Right atrium auricular region (tissue), 2 donors: ENCODE results near the gene LRRN3. TPM values are rescaled to one million over a fixed set of nuclear protein-coding genes. Genes with fewer than 3 reads are reported as not detected.

ENCODE experiments used
- DNase-seq: peaks from one replicate; pipeline ENCODE4 v3.0.0-alpha.2; 2019; ENCODE audit warnings: low spot score
- H3K27ac ChIP-seq, 2 donors: fragments of 200-600 bp; sonication (generic); 1 replicate in 1 of 2; 2 replicates in 1 of 2; pipeline ENCODE4 v1.5.1; 2016 to 2019
- H3K27me3 ChIP-seq, 2 donors: fragments of 200-600 bp; sonication (generic); one replicate each; pipeline versions ENCODE4 v1.5.1 to v1.6.0; 2017 to 2019
- H3K36me3 ChIP-seq: fragments of 200-600 bp; sonication (generic); one replicate; pipeline ENCODE4 v1.5.1; 2016
- H3K4me1 ChIP-seq, 2 donors: fragments of 200-600 bp; sonication (generic); one replicate each; pipeline versions ENCODE4 v1.5.1 to v1.6.0; 2017 to 2019
- H3K4me3 ChIP-seq, 2 donors: fragments of 200-600 bp; sonication (generic); 1 replicate in 1 of 2; 2 replicates in 1 of 2; pipeline ENCODE4 v1.5.1; 2017 to 2019; ENCODE audit warnings: mild to moderate bottlenecking in 1 of 2, moderate library complexity in 1 of 2
- H3K9me3 ChIP-seq, 2 donors: fragments of 200-600 bp; sonication (generic); one replicate each; pipeline ENCODE4 v1.5.1; 2019
- CTCF ChIP-seq, 2 donors: fragments of 200-600 bp; sonication (generic); IDR thresholded peaks; one replicate each; pipeline ENCODE4 v1.5.1; 2019; ENCODE audit warnings: antibody characterized with exemption in 2 of 2
- total RNA-seq, 2 donors: library from RNA; depleted of rRNA; stranded (reverse); fragments of >200 nt; gene quantifications; one replicate each; pipeline ENCODE4 v1.1.0, GENCODE V29; 2016

The LRRN3 gene
- total RNA-seq, 2 donors from 2014 or later, result 6.6 to 66.7 TPM

- H3K4me1 ChIP-seq, result peaks cover 0 to 19% of the 10 kb centered on the region in 2 donors
- no peaks in the 10 kb centered on the region for H3K36me3 ChIP-seq
- no peaks in the 10 kb centered on the region for H3K27me3 ChIP-seq
- no peak for DNase-seq
- no peak for TF ChIP-seq CTCF (IDR thresholded peaks at IDR 0.05)
- no peak overlapping the region for H3K4me3 ChIP-seq
- no peaks in the 10 kb centered on the region for H3K9me3 ChIP-seq
- no peak overlapping the region for H3K27ac ChIP-seq
Observed at GRCh38 chr7:111107579-111107978, 16.7 kb downstream of the LRRN3 start.

GRCh38 chr7:111108000-111108399, 17.1 kb downstream of the LRRN3 start:
- H3K36me3 ChIP-seq, result no peaks in the 10 kb centered on the region
- H3K27me3 ChIP-seq, result no peaks in the 10 kb centered on the region
- H3K4me1 ChIP-seq, result peaks cover 0 to 23% of the 10 kb centered on the region in 2 donors
- H3K9me3 ChIP-seq, result no peaks in the 10 kb centered on the region
- no peak for DNase-seq
- no peak for TF ChIP-seq CTCF (IDR thresholded peaks at IDR 0.05)
- H3K27ac ChIP-seq, result no peak overlapping the region
- no peak overlapping the region for H3K4me3 ChIP-seq

GRCh38 chr7:111108496-111108895, 17.6 kb downstream of the LRRN3 start:
- DNase-seq, result no peak
- Histone ChIP-seq H3K27ac (no peak overlapping the region), H3K36me3 (no peaks in the 10 kb centered on the region), H3K27me3 (no peaks in the 10 kb centered on the region), H3K4me1 (peaks cover 0 to 28% of the 10 kb centered on the region in 2 donors), H3K4me3 (no peak overlapping the region), H3K9me3 (no peaks in the 10 kb centered on the region)
- no peak for TF ChIP-seq CTCF (IDR thresholded peaks at IDR 0.05)

- Histone ChIP-seq H3K4me3 (no peak overlapping the region), H3K36me3 (no peaks in the 10 kb centered on the region), H3K4me1 (peaks cover 0 to 26% of the 10 kb centered on the region in 2 donors), H3K9me3 (no peaks in the 10 kb centered on the region), H3K27ac (no peak overlapping the region), H3K27me3 (no peaks in the 10 kb centered on the region)
- no peak for TF ChIP-seq CTCF (IDR thresholded peaks at IDR 0.05)
- no peak for DNase-seq
Observed at GRCh38 chr7:111112439-111112838, 21.5 kb downstream of the LRRN3 start.

- no peak for TF ChIP-seq CTCF (IDR thresholded peaks at IDR 0.05)
- no peak overlapping the region for H3K4me3 ChIP-seq
- no peaks in the 10 kb centered on the region for H3K9me3 ChIP-seq
- no peak overlapping the region for H3K27ac ChIP-seq
- no peaks in the 10 kb centered on the region for H3K27me3 ChIP-seq
- H3K4me1 ChIP-seq, result peaks cover 0 to 17% of the 10 kb centered on the region in 2 donors
- no peak for DNase-seq
- H3K36me3 ChIP-seq, result no peaks in the 10 kb centered on the region
Observed at GRCh38 chr7:111113263-111114017, 22.5 kb downstream of the LRRN3 start.

GRCh38 chr7:111115966-111116365, 25.0 kb downstream of the LRRN3 start:
- Histone ChIP-seq H3K27ac (no peak overlapping the region), H3K27me3 (no peaks in the 10 kb centered on the region), H3K4me1 (peaks cover 0 to 17% of the 10 kb centered on the region in 2 donors), H3K36me3 (no peaks in the 10 kb centered on the region), H3K9me3 (no peaks in the 10 kb centered on the region), H3K4me3 (no peak overlapping the region)
- DNase-seq, result no peak
- TF ChIP-seq CTCF (IDR thresholded peaks at IDR 0.05), result no peak
